ENCODE results near the gene PDE7B. TPM values are rescaled to one million over a fixed set of nuclear protein-coding genes. Genes with fewer than 3 reads are reported as not detected.

Gene PDE7B
- total and polyA plus RNA-seq, 2 of the 4 experiments (the other 2 are of a cell fraction), result 7.8 to 12.4 TPM

- Histone ChIP-seq H3K18ac (ENCODE audit: low read depth, low read length) (no peak overlapping the region), H3K56ac (ENCODE audit: extremely low read depth, insufficient read depth, low read length) (no peak overlapping the region), H3K9ac (ENCODE audit: low read depth, low read length) (no peak overlapping the region), H2AK5ac (ENCODE audit: low read depth, low read length) (no peak overlapping the region), H3K27me3 (ENCODE audit: control insufficient read depth, insufficient read depth, low read length) (no peaks in the 10 kb centered on the region), H2BK120ac (ENCODE audit: low read depth, low read length) (no peak overlapping the region), H3K4me3 (ENCODE audit: insufficient read depth, low read depth, low read length) (no peak overlapping the region), H2BK5ac (ENCODE audit: low read depth, low read length, poor library complexity, severe bottlenecking) (peak overlapping the region; percentile 53), H3K36me3 (ENCODE audit: control insufficient read depth, insufficient read depth, low read length) (no peaks in the 10 kb centered on the region; the same call in 1 of the 2 replicates), H2BK20ac (ENCODE audit: low read depth, low read length) (0 out of 2 replicates have a peak overlapping the region, but pooled peaks have one; percentile 13), H4K8ac (ENCODE audit: low read depth in 2 of 2, low read length in 2 of 2) (no peak overlapping the region), H3K14ac (replicated peaks; ENCODE audit: low read depth, low read length) (no peak overlapping the region), H3K4me1 (ENCODE audit: control insufficient read depth, insufficient read depth, low read length) (peaks cover 3% of the 10 kb centered on the region), H2AK9ac (replicated peaks; ENCODE audit: low read depth, low read length, poor library complexity) (no peak overlapping the region), H3K79me1 (ENCODE audit: low read depth in 1 of 2, low read length in 2 of 2) (peaks cover 3 to 15% of the 10 kb centered on the region in 2 experiments; a peak in 3 of 4 replicates), H3K23ac (ENCODE audit: low read depth, low read length) (no peak overlapping the region), H4K91ac (ENCODE audit: insufficient read depth, low read depth, low read length) (no peak overlapping the region), H4K5ac (ENCODE audit: low read depth, low read length) (no peak overlapping the region), H4K20me1 (ENCODE audit: insufficient read depth, low read length) (no peaks in the 10 kb centered on the region), H2AFZ (replicated peaks; ENCODE audit: low read length, poor library complexity) (no peak overlapping the region), H3K4ac (ENCODE audit: low read depth, low read length) (no peak overlapping the region), H3K9me1 (ENCODE audit: insufficient read depth, low read length) (no peaks in the 10 kb centered on the region; the same call in 1 of the 2 replicates), H3K9me3 (ENCODE audit: control insufficient read depth, insufficient read depth, low read length) (no peaks in the 10 kb centered on the region), H3K27ac (ENCODE audit: insufficient read depth, low read length) (no peak overlapping the region), H3K4me2 (ENCODE audit: low read depth, low read length) (no peak overlapping the region), H2BK15ac (ENCODE audit: low read depth, low read length) (no peak overlapping the region)
- dilution Hi-C loops (cut with HindIII; ENCODE audit: low sequenced_read_pairs, unreplicated experiment), result no loop called here
- TF ChIP-seq NFE2L2 (IDR thresholded peaks at IDR 0.05; ENCODE audit: low read depth, low read length) (no peak), CHD1 (IDR thresholded peaks at IDR 0.05; ENCODE audit: low read depth, low read length) (no peak), USF2 (IDR thresholded peaks at IDR 0.05; ENCODE audit: low read depth, low read length) (no peak)
- intact Hi-C loops (cut with micrococcal nuclease), result no loop called here
- ChIA-PET CTCF (no interaction called here), POLR2A (ENCODE audit: unreplicated experiment) (no interaction called here)
- in situ Hi-C loops (cut with MboI; ENCODE audit: low sequenced_read_pairs), result no loop called here
- no CpG with 5 or more reads among the region's 4 CpGs for WGBS, 2 experiments (ENCODE audit: extremely low coverage in 2 of 2, insufficient read length in 1 of 2)
- ATAC-seq (ENCODE audit: low read depth) (peak; percentile 68), DNase-seq (peak; percentile 58)
- no TSS peak for BruUV-seq (replicated peaks)
Measured at GRCh38 chr6:135983718-135984343, 132.3 kb downstream of the PDE7B start.
